ENCODE data around the gene GOLPH3.
"Not testable (repeated sequence)": the region's sequence is repeated elsewhere in the genome, so short reads cannot be mapped to it uniquely, and the experiment has no call there.

The GOLPH3 gene

GRCh38 chr5:32173267-32174010 is 680 bp downstream of the GOLPH3 start (continued):
- TF ChIP-seq ZNF16 (tag by site-specific recombination; IDR thresholded peaks at IDR 0.05; ENCODE audit: low read depth) (no peak), ZNF785 (tag by site-specific recombination; IDR thresholded peaks at IDR 0.05) (no peak), ZNF155 (tag by site-specific recombination; IDR thresholded peaks at IDR 0.05) (no peak), KLF8 (tag by site-specific recombination; IDR thresholded peaks at IDR 0.05) (peak; percentile 39; the same call in 1 of the 2 replicates), ZNF768 (tag by site-specific recombination; IDR thresholded peaks at IDR 0.05) (no peak), ZNF623 (tag by site-specific recombination; IDR thresholded peaks at IDR 0.05) (no peak), ZNF837 (tag by site-specific recombination; IDR thresholded peaks at IDR 0.05) (no peak), ZNF391 (tag by site-specific recombination; IDR thresholded peaks at IDR 0.05; ENCODE audit: borderline replicate concordance, low read depth) (no peak), HIC1 (tag by site-specific recombination; IDR thresholded peaks at IDR 0.05) (0 out of 2 replicates have a peak, but pooled peaks have one; percentile 38), ZNF621 (tag by site-specific recombination; IDR thresholded peaks at IDR 0.05) (no peak)

GRCh38 chr5:32172923-32173266 is 1.2 kb downstream of the GOLPH3 start:
- ChIA-PET CTCF (interaction anchor here (0.6 to 1.7 kb wide), 7 partner anchors 9 to 849 kb away, joined by 3 to 6 read pairs (median 4); no protein-coding TSS in a partner anchor), POLR2A (interaction anchor here (0.6 to 2.2 kb wide), 6 partner anchors 8 to 418 kb away, joined by 3 to 11 read pairs (median 4); partner anchors contain the start of gene MTMR12)
- Histone ChIP-seq H3K36me3 (ENCODE audit: control insufficient read depth in 2 of 2, insufficient read depth in 1 of 2, low read length in 2 of 2) (peaks cover 33 to 37% of the 10 kb centered on the region in 2 experiments), H3K4me1 (ENCODE audit: control insufficient read depth, insufficient read depth, low read length) (peaks cover 16% of the 10 kb centered on the region), H3K9me3 (ENCODE audit: control insufficient read depth, insufficient read depth, low read depth, low read length) (no peaks in the 10 kb centered on the region), H3K4me3 (ENCODE audit: low read depth, low read length) (peak overlapping the region; percentile 93), H3K27ac (ENCODE audit: extremely low read depth, low read depth, low read length) (peak overlapping the region; percentile 100)
- TF ChIP-seq ZNF791 (tag by site-specific recombination; IDR thresholded peaks at IDR 0.05) (no peak), ZNF664 (tag by site-specific recombination; IDR thresholded peaks at IDR 0.05) (0 out of 2 replicates have a peak, but pooled peaks have one; percentile 25), PRDM1 (tag by site-specific recombination; IDR thresholded peaks at IDR 0.05) (peak; percentile 90), ZNF670 (tag by site-specific recombination; IDR thresholded peaks at IDR 0.05; ENCODE audit: low read depth) (no peak), ZIC2 (tag by site-specific recombination; IDR thresholded peaks at IDR 0.05) (no peak), ZNF654 (tag by site-specific recombination; IDR thresholded peaks at IDR 0.05; ENCODE audit: low read depth) (0 out of 2 replicates have a peak, but pooled peaks have one; percentile 3), KLF16 (tag by site-specific recombination; IDR thresholded peaks at IDR 0.05) (no peak), ZBTB17 (tag by site-specific recombination; IDR thresholded peaks at IDR 0.05) (peak; percentile 10; the same call in 1 of the 2 replicates)

GRCh38 chr5:32172186-32172911 is 1.8 kb downstream of the GOLPH3 start:
- H3K27ac ChIP-seq (ENCODE audit: extremely low read depth, low read depth, low read length) = peak overlapping the region; percentile 100
- peak overlapping the region; percentile 93 for H3K4me3 ChIP-seq (ENCODE audit: low read depth, low read length)
- not testable (repeated sequence) for H3K9me3 ChIP-seq (ENCODE audit: control insufficient read depth, insufficient read depth, low read depth, low read length)
- H3K4me1 ChIP-seq (ENCODE audit: control insufficient read depth, insufficient read depth, low read length) = peaks cover 16% of the 10 kb centered on the region
- ChIA-PET CTCF (interaction anchor here (0.6 to 1.7 kb wide), 10 partner anchors 9 to 796 kb away, joined by 3 to 6 read pairs (median 4); no protein-coding TSS in a partner anchor), POLR2A (interaction anchor here (0.6 to 2.2 kb wide), 4 partner anchors 21 to 418 kb away, joined by 3 to 6 read pairs (median 3); no protein-coding TSS in a partner anchor)
- peaks cover 38 to 42% of the 10 kb centered on the region in 2 experiments for H3K36me3 ChIP-seq (ENCODE audit: control insufficient read depth in 2 of 2, insufficient read depth in 1 of 2, low read length in 2 of 2)
- TF ChIP-seq ZBTB8A (tag by site-specific recombination; IDR thresholded peaks at IDR 0.05) = peak; percentile 30; the same call in 1 of the 2 replicates
- TF ChIP-seq SP2 (tag by site-specific recombination; IDR thresholded peaks at IDR 0.05) = peak; percentile 30
- 0 out of 2 replicates have a peak, but pooled peaks have one; percentile 5 for TF ChIP-seq ZNF660 (tag by site-specific recombination; IDR thresholded peaks at IDR 0.05)
- peak; percentile 95 for TF ChIP-seq ZBTB20 (tag by site-specific recombination; IDR thresholded peaks at IDR 0.05)
- peak; percentile 79 for TF ChIP-seq CTCF (tag by site-specific recombination; IDR thresholded peaks at IDR 0.05)
- TF ChIP-seq ZXDB (tag by site-specific recombination; IDR thresholded peaks at IDR 0.05) = 0 out of 2 replicates have a peak, but pooled peaks have one; percentile 21
- peak; percentile 30; the same call in 1 of the 2 replicates for TF ChIP-seq KLF16 (tag by site-specific recombination; IDR thresholded peaks at IDR 0.05)
- TF ChIP-seq ZNF600 (tag by site-specific recombination; IDR thresholded peaks at IDR 0.05) = peak; percentile 91
- TF ChIP-seq ZNF391 (tag by site-specific recombination; IDR thresholded peaks at IDR 0.05; ENCODE audit: borderline replicate concordance, low read depth) = peak; percentile 62; the same call in 1 of the 2 replicates
